Progenitor cell of endocrine pancreas (in vitro differentiated cells): ENCODE data around the gene SLC35F3. TPM values are rescaled to one million over a fixed set of nuclear protein-coding genes. Genes with fewer than 3 reads are reported as not detected.

Source experiments
- DNase-seq: peaks from one replicate; pipeline ENCODE4 v3.0.0; 2021; ENCODE audit warnings: low spot score; ENCODE audit not compliant: unreplicated experiment
- H3K27ac Mint-ChIP-seq: 2 replicates; pipeline ENCODE4 v1.8.0; 2021; ENCODE audit warnings: mild to moderate bottlenecking, moderate library complexity, mixed read lengths
- H3K27me3 Mint-ChIP-seq: 2 replicates; pipeline ENCODE4 v1.8.0; 2021; ENCODE audit warnings: mixed read lengths
- H3K36me3 Mint-ChIP-seq: 2 replicates; pipeline ENCODE4 v1.8.0; 2022; ENCODE audit warnings: mixed read lengths; ENCODE audit not compliant: insufficient read depth
- H3K4me1 Mint-ChIP-seq: 2 replicates; pipeline ENCODE4 v1.8.0; 2021; ENCODE audit warnings: low read depth, mixed read lengths
- H3K4me3 Mint-ChIP-seq: 2 replicates; pipeline ENCODE4 v1.8.0; 2021; ENCODE audit warnings: low read depth, mild to moderate bottlenecking, moderate library complexity, mixed read lengths
- H3K9me3 Mint-ChIP-seq: 2 replicates; pipeline ENCODE4 v1.8.0; 2021; ENCODE audit warnings: low read depth, mixed read lengths
- CTCF ChIP-seq: fragments of 200-600 bp; sonication (generic); IDR thresholded peaks from one replicate; pipeline ENCODE4 v1.5.0; 2021; ENCODE audit warnings: antibody characterized with exemption, mild to moderate bottlenecking; ENCODE audit not compliant: unreplicated experiment
- total RNA-seq: library from RNA; stranded (reverse); gene quantifications from 2 replicates; pipeline ENCODE4 v1.2.1, GENCODE V29; 2021

SLC35F3 gene
- total RNA-seq, 1 donor from 2014 or later, result 0.74 TPM

DNA sequence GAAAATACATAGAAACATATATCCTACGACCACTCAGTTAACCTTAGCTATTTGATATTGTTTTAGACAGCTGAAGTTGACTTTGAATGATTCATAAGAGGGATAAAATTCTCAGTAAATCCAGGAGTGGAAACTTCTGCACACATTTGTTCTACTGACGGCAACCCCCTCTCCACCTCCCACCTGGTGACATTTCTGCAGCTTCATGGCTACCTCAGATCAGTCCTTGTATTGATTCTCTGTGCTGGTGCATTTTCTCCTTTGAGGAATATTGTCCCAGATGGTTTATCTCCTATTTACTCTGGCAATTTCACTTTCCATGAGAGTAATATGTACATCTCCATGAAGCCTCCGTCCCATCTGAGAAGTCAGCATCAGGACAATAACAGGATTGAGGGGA lies 411.1 kb downstream of the SLC35F3 start:
- Mint-ChIP-seq H3K4me1 (peaks cover 4% of the 10 kb centered on the region), H3K4me3 (no peak overlapping the region), H3K27me3 (peaks cover 14% of the 10 kb centered on the region), H3K27ac (no peak overlapping the region), H3K36me3 (no peaks in the 10 kb centered on the region), H3K9me3 (no peaks in the 10 kb centered on the region)
- no peak for DNase-seq
- TF ChIP-seq CTCF, result no peak

DNA sequence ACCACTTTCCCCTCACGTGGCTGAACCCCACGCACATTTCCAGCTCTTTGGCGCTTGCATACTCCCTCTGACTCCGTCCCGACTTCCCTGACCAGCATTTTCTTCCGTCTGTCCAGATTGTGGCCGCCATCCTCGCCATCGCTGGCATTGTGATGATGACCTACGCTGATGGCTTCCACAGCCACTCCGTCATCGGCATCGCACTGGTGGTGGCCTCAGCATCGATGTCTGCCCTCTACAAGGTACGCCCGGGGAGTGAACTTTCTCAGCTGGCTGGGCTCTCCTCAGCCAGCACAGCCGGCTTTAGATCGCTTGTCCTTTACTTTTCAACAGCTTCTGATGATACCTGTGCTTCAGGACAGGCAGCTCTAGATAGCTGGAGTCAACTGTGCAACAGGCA lies 412.0 kb downstream of the SLC35F3 start:
- Mint-ChIP-seq H3K4me1 (peaks cover 4% of the 10 kb centered on the region), H3K27me3 (peaks cover 11% of the 10 kb centered on the region), H3K36me3 (no peaks in the 10 kb centered on the region), H3K9me3 (no peaks in the 10 kb centered on the region), H3K4me3 (no peak overlapping the region), H3K27ac (no peak overlapping the region)
- no peak for DNase-seq
- TF ChIP-seq CTCF, result no peak

DNA sequence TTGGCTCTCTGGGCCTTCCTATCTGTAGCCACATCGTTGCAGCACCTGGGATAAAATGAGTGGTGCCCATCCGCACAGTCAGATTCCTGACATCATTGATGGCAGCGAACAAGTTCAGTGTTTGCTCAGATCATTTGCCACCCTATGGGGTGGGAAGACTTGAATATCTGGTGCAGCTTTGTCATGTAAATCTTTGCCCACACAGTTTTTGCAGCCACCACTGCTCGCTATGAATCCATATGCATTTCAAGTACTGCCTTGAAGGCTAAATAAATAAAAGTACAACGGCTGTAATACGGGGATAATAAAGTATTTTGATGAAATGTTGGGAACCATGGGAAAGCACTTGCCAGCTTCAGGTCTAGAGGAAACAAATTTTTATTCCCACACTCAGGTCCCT lies 412.5 kb downstream of the SLC35F3 start:
- H3K27ac Mint-ChIP-seq, result no peak overlapping the region
- no peak for TF ChIP-seq CTCF

DNA sequence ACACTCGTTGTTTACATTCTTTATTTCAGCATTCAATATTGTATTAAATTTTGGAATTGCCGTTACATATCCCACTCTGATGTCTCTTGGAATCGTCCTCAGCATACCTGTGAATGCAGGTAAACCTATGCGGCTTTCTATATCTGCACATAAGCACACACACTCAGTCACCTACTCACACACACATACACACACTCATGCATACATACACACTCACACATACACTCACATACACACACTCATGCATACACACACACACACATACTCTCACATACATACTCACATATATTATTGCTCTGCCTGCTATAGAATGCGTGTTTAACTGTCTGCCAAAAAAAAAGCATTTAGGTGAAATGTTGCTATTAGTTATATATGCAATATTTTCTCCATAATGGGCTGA lies 415.6 kb downstream of the SLC35F3 start:
- Mint-ChIP-seq H3K4me1 (no peaks in the 10 kb centered on the region), H3K9me3 (no peaks in the 10 kb centered on the region), H3K4me3 (no peak overlapping the region), H3K27me3 (peaks cover 34% of the 10 kb centered on the region), H3K36me3 (no peaks in the 10 kb centered on the region), H3K27ac (no peak overlapping the region)
- no peak for TF ChIP-seq CTCF
- no peak for DNase-seq

More for the DNA sequence above, 412.5 kb downstream of the SLC35F3 start:
- Mint-ChIP-seq H3K27me3 (peaks cover 12% of the 10 kb centered on the region), H3K4me1 (peaks cover 4% of the 10 kb centered on the region), H3K36me3 (no peaks in the 10 kb centered on the region), H3K4me3 (no peak overlapping the region), H3K9me3 (no peaks in the 10 kb centered on the region)
- DNase-seq, result no peak

GRCh38 chr1:234320549-234320948 lies 416.1 kb downstream of the SLC35F3 start:
- Mint-ChIP-seq H3K36me3 (no peaks in the 10 kb centered on the region), H3K9me3 (no peaks in the 10 kb centered on the region), H3K27ac (no peak overlapping the region), H3K4me1 (no peaks in the 10 kb centered on the region), H3K27me3 (peaks cover 38% of the 10 kb centered on the region), H3K4me3 (no peak overlapping the region)
- DNase-seq, result no peak
- no peak for TF ChIP-seq CTCF
